Hematopoietic multipotent progenitor cell treated with erythropoietin and hydrocortisone succinate and interleukin-3 and kit ligand, for 17 days (in vitro differentiated cells): ENCODE results near the gene MED29.
"Not testable (repeated sequence)": the region's sequence is repeated elsewhere in the genome, so short reads cannot be mapped to it uniquely, and the experiment has no call there.

ENCODE experiments used
- DNase-seq: peaks from one replicate; pipeline ENCODE4 v3.0.0-alpha.2; 2015; ENCODE audit warnings: low spot score

The MED29 gene

DNA sequence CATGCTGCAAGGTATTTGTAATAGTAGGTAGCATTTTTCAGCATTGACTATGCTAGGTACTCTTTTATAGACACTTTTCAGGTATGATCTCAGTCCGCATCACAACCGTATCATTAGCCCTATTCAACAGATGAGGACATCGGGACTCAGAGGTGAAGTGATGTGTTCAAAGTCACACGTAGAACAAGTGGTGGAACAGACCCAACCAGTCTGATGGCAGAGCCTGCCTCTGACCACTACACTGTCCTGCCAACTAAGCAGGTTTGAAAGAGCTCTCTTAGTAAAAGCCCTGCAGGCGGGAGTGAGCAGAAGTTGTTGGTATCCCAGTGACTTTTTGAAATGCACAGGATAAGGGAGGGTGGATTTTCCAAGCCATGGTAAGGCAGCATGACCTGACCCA is 20.4 kb upstream of the MED29 start:
- no peak for DNase-seq

- DNase-seq, result no peak
These were observed 19.0 kb upstream of the MED29 start for GRCh38 chr19:39372047-39372802.

DNA sequence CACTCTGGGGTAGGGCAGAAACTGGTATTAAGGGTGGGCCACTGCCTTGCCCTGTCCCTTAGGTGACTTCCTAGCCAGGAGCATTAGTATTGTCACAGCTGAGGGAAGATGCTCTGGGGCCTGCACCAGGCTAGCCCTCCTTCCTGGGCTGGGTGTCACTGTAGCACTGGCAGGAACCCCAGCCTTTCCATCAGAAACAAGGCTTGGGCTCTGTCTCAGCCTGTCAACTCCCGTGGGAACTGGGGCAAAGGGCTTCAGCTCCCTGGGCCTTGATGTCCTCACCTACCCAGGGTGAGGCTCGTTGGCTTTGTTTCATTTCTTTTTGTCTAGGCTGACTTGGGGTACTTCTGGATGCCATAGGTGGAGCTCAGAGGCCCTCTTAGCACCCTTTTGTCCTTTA is 18.2 kb upstream of the MED29 start:
- no peak for DNase-seq

GRCh38 chr19:39375929-39376328 is 15.2 kb upstream of the MED29 start:
- DNase-seq, result no peak

DNA sequence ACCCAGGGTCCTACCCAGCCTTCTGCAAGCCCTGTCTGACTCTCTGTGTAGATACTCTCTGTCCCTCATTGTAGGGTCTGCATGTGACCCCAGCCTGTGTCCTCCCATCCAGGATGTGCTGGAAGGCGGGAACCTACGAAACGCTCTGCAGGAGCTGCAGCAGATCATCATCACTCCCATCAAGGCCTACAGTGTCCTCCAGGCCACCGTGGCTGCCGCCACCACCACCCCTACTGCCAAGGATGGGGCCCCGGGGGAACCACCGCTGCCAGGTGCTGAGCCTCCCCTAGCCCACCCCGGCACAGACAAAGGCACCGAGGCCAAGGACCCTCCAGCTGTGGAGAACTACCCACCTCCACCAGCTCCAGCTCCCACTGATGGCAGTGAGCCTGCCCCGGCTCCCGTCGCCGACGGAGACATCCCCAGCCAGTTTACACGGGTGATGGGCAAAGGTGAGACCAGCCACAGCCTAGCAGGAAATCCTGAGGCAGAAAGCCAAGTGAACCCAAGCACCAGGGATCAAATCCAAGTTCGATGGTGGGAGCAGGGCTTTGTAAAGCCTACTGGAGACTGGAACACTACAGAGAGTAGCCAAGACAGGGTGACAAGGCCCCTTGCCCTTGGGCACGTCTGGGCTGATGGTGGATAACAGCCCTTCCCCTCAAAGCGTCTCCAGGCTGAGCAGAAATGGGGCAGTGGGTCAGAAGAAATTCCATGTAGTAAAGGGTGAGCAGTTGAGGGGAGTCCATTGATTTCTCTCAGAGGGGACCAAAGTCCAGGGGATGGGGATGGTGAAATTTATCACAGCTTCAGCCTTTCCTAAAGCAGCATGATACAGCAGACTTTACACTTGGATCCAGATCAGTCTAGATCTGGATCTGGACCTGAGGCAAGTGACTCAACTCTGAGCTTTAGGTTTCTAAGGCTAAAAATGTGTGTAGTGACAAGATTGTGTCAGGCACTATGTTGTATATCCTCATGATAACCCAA is 13.5 kb upstream of the MED29 start:
- no peak for DNase-seq

DNA sequence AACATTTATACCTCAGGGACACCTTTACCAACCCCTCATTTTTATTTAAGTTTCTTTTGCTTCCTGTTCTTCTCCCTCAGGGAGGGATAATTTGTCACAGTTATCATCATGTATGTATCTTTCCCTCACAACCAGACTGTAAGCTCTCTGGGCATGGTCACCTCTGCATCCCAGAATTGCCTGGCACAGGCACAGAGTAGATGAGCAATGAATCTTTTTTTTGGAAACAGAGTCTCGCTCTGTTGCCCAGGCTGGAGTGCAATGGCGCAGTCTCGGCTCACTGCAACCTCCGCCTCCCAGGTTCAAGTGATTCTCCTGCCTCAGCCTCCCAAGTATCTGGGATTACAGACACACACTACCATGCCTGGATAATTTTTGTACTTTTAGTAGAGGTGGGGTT is 11.8 kb upstream of the MED29 start:
- not testable (repeated sequence) for DNase-seq

DNA sequence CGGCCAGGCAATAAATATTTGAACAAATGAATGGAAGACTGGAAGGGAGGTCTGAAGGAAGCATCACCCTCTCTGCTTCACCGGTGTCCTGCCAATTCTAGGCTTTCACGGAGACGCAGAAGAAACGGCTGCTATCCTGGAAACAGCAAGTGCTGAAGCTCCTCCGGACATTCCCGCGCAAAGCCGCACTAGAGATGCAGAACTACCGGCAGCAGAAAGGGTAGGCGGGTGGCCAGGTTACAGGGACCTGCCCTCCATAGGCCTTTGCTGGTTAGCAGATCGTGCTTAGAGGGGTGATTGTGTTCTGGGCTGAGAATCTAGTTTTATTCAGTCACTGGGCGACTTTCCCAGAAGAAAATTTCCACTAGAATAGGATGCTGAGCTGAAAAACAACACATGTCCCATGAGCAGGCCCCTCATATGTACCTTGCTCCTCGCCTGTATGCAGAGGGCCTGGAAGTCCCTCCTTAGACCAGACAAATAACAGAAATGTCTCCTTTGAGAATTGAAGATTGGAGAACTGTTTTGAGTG is 11.2 kb upstream of the MED29 start:
- no peak for DNase-seq

GRCh38 chr19:39380521-39381502 is 10.4 kb upstream of the MED29 start:
- DNase-seq, result no peak

DNA sequence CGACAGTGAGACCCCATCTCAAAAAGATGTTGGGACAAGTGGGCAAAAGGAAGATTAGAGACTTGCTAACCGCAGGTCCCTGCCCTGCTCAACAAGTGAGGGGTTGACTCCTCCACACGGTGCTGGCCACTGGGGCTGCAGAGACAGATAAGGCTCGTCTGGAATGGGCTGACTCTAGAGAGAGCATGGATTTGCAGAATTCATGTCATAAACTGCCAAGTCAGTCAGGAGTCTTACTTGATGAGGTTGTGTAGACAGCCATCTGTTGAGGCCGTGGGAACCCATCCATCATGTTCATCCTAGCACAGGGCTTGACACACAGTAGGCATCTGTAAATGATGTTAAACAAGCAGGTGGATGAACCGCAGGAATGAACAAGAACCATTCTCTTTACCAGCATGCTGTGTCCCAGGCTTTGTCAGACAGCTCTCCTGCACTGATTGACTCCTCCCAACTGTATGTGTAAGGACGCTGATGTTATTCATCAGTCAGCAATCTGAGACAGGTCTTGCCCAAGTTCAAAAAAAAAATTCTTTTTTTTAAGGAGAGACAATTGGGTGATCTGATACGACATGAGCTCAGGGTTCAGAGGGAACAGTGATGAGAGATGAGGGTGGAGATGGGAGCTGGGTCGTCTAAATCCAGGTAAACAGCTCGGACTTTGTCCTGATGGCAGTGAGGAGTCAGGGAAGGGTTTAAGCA is 9.1 kb upstream of the MED29 start:
- no peak for DNase-seq

GRCh38 chr19:39382991-39383828 is 8.0 kb upstream of the MED29 start:
- no peak for DNase-seq

GRCh38 chr19:39384839-39385568 is 6.2 kb upstream of the MED29 start:
- DNase-seq, result no peak

DNA sequence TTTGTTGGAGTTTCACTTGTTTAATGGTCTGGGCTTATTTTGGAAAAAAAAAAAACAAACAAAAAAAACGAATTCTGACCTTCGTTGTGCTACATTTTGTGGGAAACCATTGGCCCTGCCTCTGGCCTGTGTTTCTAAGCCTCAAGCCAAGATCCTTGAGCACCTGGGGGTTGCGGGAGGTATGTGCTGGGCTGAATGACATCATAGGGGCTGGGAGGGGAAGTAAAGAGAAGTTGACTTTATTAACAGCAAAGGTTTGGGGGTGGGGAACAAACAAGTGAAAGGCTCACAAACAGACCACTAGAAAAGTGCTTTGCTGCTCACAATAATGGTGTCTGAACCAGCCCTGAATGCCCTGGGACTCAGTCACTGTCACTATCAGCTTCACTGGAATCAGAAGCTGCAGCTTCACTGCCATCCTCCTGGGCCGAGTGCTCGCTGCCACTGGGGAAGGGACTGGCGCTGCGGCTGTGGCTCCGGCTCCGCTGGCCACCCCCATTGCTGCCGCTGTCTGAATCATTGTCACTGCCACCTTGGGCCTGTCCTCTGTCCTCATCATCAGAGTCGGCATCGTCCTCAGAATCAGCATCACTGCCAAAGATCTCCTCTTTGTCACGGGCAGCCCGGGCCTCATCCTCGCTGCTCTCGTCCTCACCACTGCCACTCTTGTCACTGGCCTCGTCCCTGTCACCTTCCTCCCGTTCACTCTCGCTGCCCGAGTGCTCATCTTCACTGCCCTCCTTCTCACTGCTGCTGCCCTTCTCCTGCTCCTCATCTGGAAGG is 5.4 kb upstream of the MED29 start:
- no peak for DNase-seq

- DNase-seq, result no peak
These were observed 4.6 kb upstream of the MED29 start for GRCh38 chr19:39386557-39386956.

DNA sequence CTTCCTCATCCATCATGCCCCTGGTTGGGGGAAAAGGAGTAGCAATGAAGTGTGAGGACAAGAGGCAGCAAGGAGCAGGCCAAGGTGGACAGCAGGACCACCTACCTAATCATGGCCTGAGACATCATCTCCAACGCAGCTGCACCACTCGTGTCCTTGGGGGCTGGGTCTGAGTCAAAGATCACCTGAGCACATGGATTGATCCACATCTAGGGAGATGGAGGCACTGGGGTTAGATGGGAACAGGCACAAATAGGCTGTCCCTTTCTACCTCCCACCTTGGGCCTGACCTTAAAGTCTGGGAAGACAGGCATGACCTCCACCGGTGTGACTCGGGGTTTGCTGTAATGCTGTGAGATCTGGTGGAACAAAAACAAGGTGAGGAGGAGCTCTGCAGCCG is 2.5 kb upstream of the MED29 start:
- no peak for DNase-seq

GRCh38 chr19:39389631-39390414 is 1.4 kb upstream of the MED29 start:
- DNase-seq, result no peak

GRCh38 chr19:39390451-39390750 is 777 bp upstream of the MED29 start:
- peak; percentile 80 for DNase-seq

DNA sequence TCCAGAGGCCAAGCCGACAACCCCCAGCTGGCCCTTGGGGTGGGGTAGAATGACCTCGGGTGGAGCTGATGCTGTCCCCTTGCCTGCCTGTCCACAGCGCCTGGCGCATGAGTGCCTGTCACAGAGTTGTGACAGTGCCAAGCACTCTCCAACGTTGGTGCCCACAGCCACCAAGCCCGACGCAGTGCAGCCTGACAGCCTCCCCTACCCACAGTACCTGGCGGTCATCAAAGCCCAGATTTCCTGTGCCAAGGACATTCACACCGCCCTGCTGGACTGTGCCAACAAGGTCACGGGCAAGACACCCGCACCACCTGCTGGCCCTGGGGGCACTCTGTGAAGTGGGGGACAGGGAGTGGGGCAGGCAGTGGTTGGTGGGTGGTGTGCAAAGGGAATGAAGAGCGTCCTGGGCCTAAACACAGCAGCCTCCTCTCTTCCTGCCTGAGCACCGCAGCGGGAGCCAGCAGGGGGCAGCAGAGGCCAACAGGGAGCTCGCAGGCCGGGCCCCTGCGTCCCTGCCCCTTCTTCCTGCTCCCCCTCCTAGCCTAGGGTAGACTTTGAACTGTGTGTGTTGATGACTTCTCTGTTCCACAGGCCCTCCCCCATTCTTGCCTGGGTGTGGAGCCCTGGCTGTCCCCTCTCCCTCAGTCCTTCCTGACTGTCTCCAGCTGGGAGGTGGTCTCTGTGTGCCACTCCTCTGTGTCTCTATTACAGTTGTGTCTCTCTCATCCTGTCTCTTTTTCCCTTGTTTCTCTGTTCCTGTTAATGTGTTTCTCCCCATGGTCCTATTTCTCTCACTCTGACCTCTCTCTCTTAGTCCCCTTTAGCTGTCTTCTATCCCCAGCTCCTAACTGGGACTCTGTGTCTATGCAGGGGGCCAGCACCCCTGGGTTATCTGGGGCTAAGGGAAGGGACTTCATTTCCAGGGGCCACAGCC is 6.5 kb downstream of the MED29 start:
- peak; percentile 91 for DNase-seq
